ENCODE results near the gene CFL2. TPM values are rescaled to one million over a fixed set of nuclear protein-coding genes. Genes with fewer than 3 reads are reported as not detected.
"Not testable (repeated sequence)": the region's sequence is repeated elsewhere in the genome, so short reads cannot be mapped to it uniquely, and the experiment has no call there.

The CFL2 gene
- total and polyA plus RNA-seq, 5 donors from 2014 or later: 7.1 to 27.8 (median 7.8) TPM

- H3K9me3 ChIP-seq (ENCODE audit: control insufficient read depth in 2 of 2, low read length in 2 of 2): no peaks in the 10 kb centered on the region
- Mint-ChIP-seq H3K27ac (no peak overlapping the region), H3K4me3 (no peak overlapping the region), H3K4me1 (peaks cover 17 to 33% (median 27%) of the 10 kb centered on the region in 4 donors), H3K36me3 (peaks cover 5% of the 10 kb centered on the region), H3K9me3 (no peaks in the 10 kb centered on the region), H3K27me3 (no peaks in the 10 kb centered on the region)
- no peak overlapping the region for H3K27ac ChIP-seq (ENCODE audit: insufficient read depth, low read length, poor library complexity, severe bottlenecking)
- H3K4me3 ChIP-seq (ENCODE audit: low read depth, low read length): no peak overlapping the region
- no peaks in the 10 kb centered on the region for H3K27me3 ChIP-seq (ENCODE audit: control insufficient read depth, insufficient read depth, low read length)
- ATAC-seq (ENCODE audit: low read depth in 2 of 2): no peak
- DNase-seq: no peak
- H3K36me3 ChIP-seq (ENCODE audit: control insufficient read depth, insufficient read depth, low read length): no peaks in the 10 kb centered on the region
- peaks cover 11% of the 10 kb centered on the region for H3K4me1 ChIP-seq (ENCODE audit: control insufficient read depth, insufficient read depth, low read length, poor library complexity, severe bottlenecking)
Measured at GRCh38 chr14:34710006-34710405, 4.4 kb downstream of the CFL2 start.

GRCh38 chr14:34707722-34708121 lies 6.7 kb downstream of the CFL2 start:
- Mint-ChIP-seq H3K9me3 (no peaks in the 10 kb centered on the region), H3K27ac (peak overlapping the region in 1 of 3 donors; percentile 60), H3K36me3 (peaks cover 5% of the 10 kb centered on the region), H3K27me3 (no peaks in the 10 kb centered on the region), H3K4me1 (peaks cover 5 to 20% (median 15%) of the 10 kb centered on the region in 4 donors), H3K4me3 (no peak overlapping the region)
- Histone ChIP-seq H3K27me3 (ENCODE audit: control insufficient read depth, insufficient read depth, low read length) (no peaks in the 10 kb centered on the region), H3K9me3 (ENCODE audit: control insufficient read depth in 2 of 2, low read length in 2 of 2) (no peaks in the 10 kb centered on the region), H3K27ac (ENCODE audit: insufficient read depth, low read length, poor library complexity, severe bottlenecking) (no peak overlapping the region), H3K4me1 (ENCODE audit: control insufficient read depth, insufficient read depth, low read length, poor library complexity, severe bottlenecking) (no peaks in the 10 kb centered on the region), H3K4me3 (ENCODE audit: low read depth, low read length) (no peak overlapping the region), H3K36me3 (ENCODE audit: control insufficient read depth, insufficient read depth, low read length) (no peaks in the 10 kb centered on the region)
- ATAC-seq (ENCODE audit: low read depth in 2 of 2): no peak
- DNase-seq: no peak

GRCh38 chr14:34701808-34702207 lies 12.6 kb downstream of the CFL2 start:
- H3K27ac Mint-ChIP-seq: no peak overlapping the region
- H3K4me1 Mint-ChIP-seq: peaks cover 0 to 2% (median 0%) of the 10 kb centered on the region in 4 donors
- Histone ChIP-seq H3K9me3 (ENCODE audit: control insufficient read depth in 2 of 2, low read length in 2 of 2) (no peaks in the 10 kb centered on the region), H3K4me1 (ENCODE audit: control insufficient read depth, insufficient read depth, low read length, poor library complexity, severe bottlenecking) (no peaks in the 10 kb centered on the region), H3K36me3 (ENCODE audit: control insufficient read depth, insufficient read depth, low read length) (no peaks in the 10 kb centered on the region), H3K27me3 (ENCODE audit: control insufficient read depth, insufficient read depth, low read length) (no peaks in the 10 kb centered on the region), H3K4me3 (ENCODE audit: low read depth, low read length) (no peak overlapping the region), H3K27ac (ENCODE audit: insufficient read depth, low read length, poor library complexity, severe bottlenecking) (no peak overlapping the region)
- DNase-seq (no peak), ATAC-seq (ENCODE audit: low read depth in 2 of 2) (no peak)
- no peaks in the 10 kb centered on the region for H3K27me3 Mint-ChIP-seq
- no peak overlapping the region for H3K4me3 Mint-ChIP-seq
- H3K36me3 Mint-ChIP-seq: no peaks in the 10 kb centered on the region
- H3K9me3 Mint-ChIP-seq: no peaks in the 10 kb centered on the region

GRCh38 chr14:34700622-34701130 lies 13.7 kb downstream of the CFL2 start:
- no peaks in the 10 kb centered on the region for H3K4me1 Mint-ChIP-seq
- ATAC-seq (ENCODE audit: low read depth in 2 of 2) (no peak), DNase-seq (no peak)
- H3K9me3 Mint-ChIP-seq: peaks cover 0 to 2% (median 0%) of the 10 kb centered on the region in 7 donors
- H3K36me3 ChIP-seq (ENCODE audit: control insufficient read depth, insufficient read depth, low read length): no peaks in the 10 kb centered on the region
- H3K4me3 ChIP-seq (ENCODE audit: low read depth, low read length): no peak overlapping the region
- no peaks in the 10 kb centered on the region for H3K4me1 ChIP-seq (ENCODE audit: control insufficient read depth, insufficient read depth, low read length, poor library complexity, severe bottlenecking)
- no peaks in the 10 kb centered on the region for H3K9me3 ChIP-seq (ENCODE audit: control insufficient read depth in 2 of 2, low read length in 2 of 2)
- no peaks in the 10 kb centered on the region for H3K36me3 Mint-ChIP-seq
- H3K27me3 Mint-ChIP-seq: no peaks in the 10 kb centered on the region
- H3K27ac ChIP-seq (ENCODE audit: insufficient read depth, low read length, poor library complexity, severe bottlenecking): no peak overlapping the region
- H3K27me3 ChIP-seq (ENCODE audit: control insufficient read depth, insufficient read depth, low read length): no peaks in the 10 kb centered on the region
- no peak overlapping the region for H3K27ac Mint-ChIP-seq
- no peak overlapping the region for H3K4me3 Mint-ChIP-seq

DNA sequence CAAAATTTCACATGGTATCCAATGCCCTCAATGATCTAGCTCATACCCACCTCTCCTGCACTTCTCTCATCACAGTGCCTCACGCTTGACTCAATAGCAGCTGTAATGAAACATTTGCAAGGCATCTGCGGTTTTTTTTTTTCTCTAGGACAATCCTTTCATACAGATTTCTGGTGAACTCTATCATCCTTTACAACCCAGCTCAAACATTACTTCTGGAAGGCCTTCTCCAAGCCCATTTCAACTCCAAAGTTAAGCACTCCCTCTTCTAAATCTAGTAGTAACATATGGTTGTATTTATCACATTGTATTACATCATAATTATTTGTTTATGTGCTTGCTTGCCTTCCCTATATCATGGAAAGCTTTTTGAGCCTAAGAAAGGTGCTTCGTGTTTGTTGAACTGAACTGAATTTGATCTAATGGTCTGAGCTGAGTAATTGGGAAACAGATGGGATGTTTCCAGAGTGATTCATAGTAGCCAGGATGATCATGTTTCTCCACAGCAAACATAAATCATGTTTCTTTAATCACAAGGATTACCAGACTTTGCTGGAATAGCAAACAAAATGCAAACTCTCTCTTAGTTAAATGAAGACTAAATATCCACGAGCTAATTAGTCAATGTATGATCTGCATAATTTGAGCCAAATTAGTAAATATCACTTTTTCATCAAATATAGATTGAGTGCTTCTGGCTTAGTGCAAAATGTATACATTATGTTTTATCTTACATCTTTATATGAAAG lies 14.3 kb downstream of the CFL2 start:
- Histone ChIP-seq H3K4me3 (ENCODE audit: low read depth, low read length) (no peak overlapping the region), H3K9me3 (ENCODE audit: control insufficient read depth in 2 of 2, low read length in 2 of 2) (no peaks in the 10 kb centered on the region), H3K36me3 (ENCODE audit: control insufficient read depth, insufficient read depth, low read length) (no peaks in the 10 kb centered on the region), H3K4me1 (ENCODE audit: control insufficient read depth, insufficient read depth, low read length, poor library complexity, severe bottlenecking) (no peaks in the 10 kb centered on the region), H3K27me3 (ENCODE audit: control insufficient read depth, insufficient read depth, low read length) (no peaks in the 10 kb centered on the region), H3K27ac (ENCODE audit: insufficient read depth, low read length, poor library complexity, severe bottlenecking) (no peak overlapping the region)
- H3K4me1 Mint-ChIP-seq: no peaks in the 10 kb centered on the region
- no peaks in the 10 kb centered on the region for H3K36me3 Mint-ChIP-seq
- peaks cover 0 to 2% (median 0%) of the 10 kb centered on the region in 7 donors for H3K9me3 Mint-ChIP-seq
- ATAC-seq (ENCODE audit: low read depth in 2 of 2) (no peak), DNase-seq (no peak)
- no peak overlapping the region for H3K4me3 Mint-ChIP-seq
- H3K27ac Mint-ChIP-seq: no peak overlapping the region
- H3K27me3 Mint-ChIP-seq: no peaks in the 10 kb centered on the region

GRCh38 chr14:34694216-34694615 lies 20.2 kb downstream of the CFL2 start:
- H3K4me1 ChIP-seq (ENCODE audit: control insufficient read depth, insufficient read depth, low read length, poor library complexity, severe bottlenecking); H3K27ac ChIP-seq (ENCODE audit: insufficient read depth, low read length, poor library complexity, severe bottlenecking); H3K27me3 Mint-ChIP-seq; H3K36me3 Mint-ChIP-seq; H3K9me3 ChIP-seq (ENCODE audit: control insufficient read depth in 2 of 2, low read length in 2 of 2); ATAC-seq (ENCODE audit: low read depth in 2 of 2); H3K4me3 Mint-ChIP-seq; H3K36me3 ChIP-seq (ENCODE audit: control insufficient read depth, insufficient read depth, low read length); H3K27me3 ChIP-seq (ENCODE audit: control insufficient read depth, insufficient read depth, low read length); H3K9me3 Mint-ChIP-seq; H3K4me3 ChIP-seq (ENCODE audit: low read depth, low read length); H3K27ac Mint-ChIP-seq; DNase-seq: not testable (repeated sequence)
- H3K4me1 Mint-ChIP-seq: peaks cover 0 to 15% (median 8%) of the 10 kb centered on the region in 4 donors

DNA sequence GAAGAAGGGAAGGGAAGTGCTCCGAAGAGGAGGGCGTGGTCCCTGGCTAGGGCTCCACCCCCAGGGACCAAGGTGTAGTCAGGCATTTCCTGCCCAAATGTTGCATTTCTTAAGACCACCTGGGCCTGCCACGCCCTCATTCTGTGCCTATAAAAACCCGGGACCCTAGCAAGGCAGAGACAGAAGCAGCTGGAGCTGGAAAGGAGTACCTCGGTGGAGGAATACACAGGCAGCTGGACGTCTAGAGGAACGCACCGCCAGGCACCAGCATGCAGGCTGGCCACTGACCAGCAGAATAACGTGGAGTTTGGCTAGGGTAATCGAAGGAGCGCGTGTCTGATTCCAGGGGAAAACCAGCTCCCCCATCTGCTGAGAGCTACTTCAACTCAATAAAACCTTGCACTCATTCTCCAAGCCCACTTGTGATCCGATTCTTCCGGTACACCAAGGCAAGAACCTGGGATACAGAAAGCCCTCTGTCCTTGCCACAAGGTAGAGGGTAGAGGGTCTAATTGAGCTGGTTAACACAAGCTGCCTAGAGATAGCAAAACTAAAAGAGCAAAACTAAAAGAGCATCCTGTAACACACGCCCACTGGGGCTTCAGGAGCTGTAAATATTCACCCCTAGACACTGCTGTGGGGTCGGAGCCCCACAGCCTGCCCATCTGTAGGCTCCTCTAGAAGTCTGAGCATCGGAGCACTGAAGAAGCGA lies 21.0 kb downstream of the CFL2 start:
- peak overlapping the region in 2 of 3 donors; percentile 21 to 71 for H3K27ac Mint-ChIP-seq
- ATAC-seq (ENCODE audit: low read depth in 2 of 2) (no peak), DNase-seq (peak in 1 of 3 donors; percentile 57)

More for the DNA sequence above, 21.0 kb downstream of the CFL2 start:
- Mint-ChIP-seq H3K27me3 (peaks cover 15% of the 10 kb centered on the region), H3K9me3 (peaks cover 0 to 3% (median 0%) of the 10 kb centered on the region in 7 donors), H3K4me1 (peaks cover 0 to 19% (median 8%) of the 10 kb centered on the region in 4 donors), H3K36me3 (no peaks in the 10 kb centered on the region), H3K4me3 (peak overlapping the region in 1 of 4 donors; percentile 29)
- Histone ChIP-seq H3K27me3 (ENCODE audit: control insufficient read depth, insufficient read depth, low read length) (no peaks in the 10 kb centered on the region), H3K4me3 (ENCODE audit: low read depth, low read length) (peak overlapping the region; percentile 13), H3K36me3 (ENCODE audit: control insufficient read depth, insufficient read depth, low read length) (no peaks in the 10 kb centered on the region), H3K9me3 (ENCODE audit: control insufficient read depth in 2 of 2, low read length in 2 of 2) (no peaks in the 10 kb centered on the region), H3K4me1 (ENCODE audit: control insufficient read depth, insufficient read depth, low read length, poor library complexity, severe bottlenecking) (peaks cover 4% of the 10 kb centered on the region), H3K27ac (ENCODE audit: insufficient read depth, low read length, poor library complexity, severe bottlenecking) (no peak overlapping the region)
